Measurements from ENCODE around the gene SLC35F2.
"Not testable (repeated sequence)": the region's sequence is repeated elsewhere in the genome, so short reads cannot be mapped to it uniquely, and the experiment has no call there.

SLC35F2 gene

GRCh38 chr11:107842412-107843100 lies 16.0 kb downstream of the SLC35F2 start:
- DNase-seq (ENCODE audit: low read depth in 1 of 2, low spot score in 1 of 2): no peak

- no peak for DNase-seq (ENCODE audit: low read depth in 1 of 2, low spot score in 1 of 2)
These were observed 18.5 kb downstream of the SLC35F2 start for GRCh38 chr11:107840129-107840484.

GRCh38 chr11:107836851-107837250 lies 21.7 kb downstream of the SLC35F2 start:
- no peak for DNase-seq (ENCODE audit: low read depth in 1 of 2, low spot score in 1 of 2)

- no peak for DNase-seq (ENCODE audit: low read depth in 1 of 2, low spot score in 1 of 2)
These were observed 23.6 kb downstream of the SLC35F2 start for GRCh38 chr11:107834995-107835394.

- DNase-seq (ENCODE audit: low read depth in 1 of 2, low spot score in 1 of 2): not testable (repeated sequence)
These were observed 24.7 kb downstream of the SLC35F2 start for GRCh38 chr11:107833926-107834325.

- no peak for DNase-seq (ENCODE audit: low read depth in 1 of 2, low spot score in 1 of 2)
These were observed 27.6 kb downstream of the SLC35F2 start for GRCh38 chr11:107830915-107831540.

GRCh38 chr11:107827041-107827440 lies 31.5 kb downstream of the SLC35F2 start:
- DNase-seq (ENCODE audit: low read depth in 1 of 2, low spot score in 1 of 2): no peak

GRCh38 chr11:107825875-107826274 lies 32.7 kb downstream of the SLC35F2 start:
- DNase-seq (ENCODE audit: low read depth in 1 of 2, low spot score in 1 of 2): no peak

- no peak for DNase-seq (ENCODE audit: low read depth in 1 of 2, low spot score in 1 of 2)
These were observed 33.8 kb downstream of the SLC35F2 start for GRCh38 chr11:107824668-107825369.

GRCh38 chr11:107821199-107821927 lies 37.2 kb downstream of the SLC35F2 start:
- no peak for DNase-seq (ENCODE audit: low read depth in 1 of 2, low spot score in 1 of 2)

- DNase-seq (ENCODE audit: low read depth in 1 of 2, low spot score in 1 of 2): no peak
These were observed 39.1 kb downstream of the SLC35F2 start for GRCh38 chr11:107819361-107820014.

- DNase-seq (ENCODE audit: low read depth in 1 of 2, low spot score in 1 of 2): no peak
These were observed 40.1 kb downstream of the SLC35F2 start for GRCh38 chr11:107818491-107818890.

- DNase-seq (ENCODE audit: low read depth in 1 of 2, low spot score in 1 of 2): no peak
These were observed 42.6 kb downstream of the SLC35F2 start for GRCh38 chr11:107816028-107816427.

GRCh38 chr11:107810875-107811274 lies 47.7 kb downstream of the SLC35F2 start:
- DNase-seq (ENCODE audit: low read depth in 1 of 2, low spot score in 1 of 2): no peak

- no peak for DNase-seq (ENCODE audit: low read depth in 1 of 2, low spot score in 1 of 2)
These were observed 50.1 kb downstream of the SLC35F2 start for GRCh38 chr11:107808521-107808920.

- no peak for DNase-seq (ENCODE audit: low read depth in 1 of 2, low spot score in 1 of 2)
These were observed 53.6 kb downstream of the SLC35F2 start for GRCh38 chr11:107804971-107805370.

GRCh38 chr11:107804211-107804610 lies 54.4 kb downstream of the SLC35F2 start:
- DNase-seq (ENCODE audit: low read depth in 1 of 2, low spot score in 1 of 2): no peak

- no peak for DNase-seq (ENCODE audit: low read depth in 1 of 2, low spot score in 1 of 2)
These were observed 56.9 kb downstream of the SLC35F2 start for GRCh38 chr11:107801641-107802040.

- DNase-seq (ENCODE audit: low read depth in 1 of 2, low spot score in 1 of 2): peak; percentile 16 to 28
These were observed 59.2 kb downstream of the SLC35F2 start for GRCh38 chr11:107799218-107799859.

- DNase-seq (ENCODE audit: low read depth in 1 of 2, low spot score in 1 of 2): no peak
These were observed 66.5 kb downstream of the SLC35F2 start for GRCh38 chr11:107792049-107792443.

Data from stimulated activated CD4-positive, alpha-beta T cell treated with anti-CD3 and anti-CD28 coated beads, Interleukin-15, amount 100 ng/mL, for 1 hour (primary cell).